HEK293 (cell line): ENCODE results near the gene FICD.

Source experiments
- CTCF ChIP-seq: fragments of 450-650 bp; formaldehyde crosslinking; IDR thresholded peaks from 2 replicates; pipeline ENCODE4 v1.5.1; 2016; ENCODE audit warnings: missing biosample characterization, missing genetic modification characterization
- PATZ1 ChIP-seq: fragments of 450-650 bp; formaldehyde crosslinking; IDR thresholded peaks from 2 replicates; pipeline ENCODE4 v1.5.1; 2016; ENCODE audit warnings: missing biosample characterization, missing genetic modification characterization
- ZNF138 ChIP-seq: fragments of 450-650 bp; formaldehyde crosslinking; IDR thresholded peaks from 2 replicates; pipeline ENCODE4 v1.5.1; 2016; ENCODE audit warnings: missing biosample characterization, missing genetic modification characterization, borderline replicate concordance
- ZNF18 ChIP-seq: fragments of 450-650 bp; formaldehyde crosslinking; IDR thresholded peaks from 2 replicates; pipeline ENCODE4 v1.5.1; 2016; ENCODE audit warnings: missing biosample characterization, missing genetic modification characterization
- ZNF629 ChIP-seq: fragments of 450-650 bp; formaldehyde crosslinking; IDR thresholded peaks from 2 replicates; pipeline ENCODE4 v1.5.1; 2017; ENCODE audit warnings: missing biosample characterization, missing genetic modification characterization
- ZSCAN5A ChIP-seq: fragments of 450-650 bp; formaldehyde crosslinking; IDR thresholded peaks from 2 replicates; pipeline ENCODE4 v1.5.1; 2016; ENCODE audit warnings: missing biosample characterization, missing genetic modification characterization
- TF ChIP-seq, protein P1 (sequence below): fragments of 450-650 bp; formaldehyde crosslinking; IDR thresholded peaks from 2 replicates; pipeline ENCODE4 v1.5.1; 2016; ENCODE audit warnings: missing biosample characterization, missing genetic modification characterization

- TF ChIP-seq PATZ1 (tag by site-specific recombination) (no peak), CTCF (no peak), ZNF138 (tag by site-specific recombination) (no peak), ZNF629 (no peak), ZNF18 (no peak), ZSCAN5A (tag by site-specific recombination) (no peak)
- TF ChIP-seq, protein P1, sequence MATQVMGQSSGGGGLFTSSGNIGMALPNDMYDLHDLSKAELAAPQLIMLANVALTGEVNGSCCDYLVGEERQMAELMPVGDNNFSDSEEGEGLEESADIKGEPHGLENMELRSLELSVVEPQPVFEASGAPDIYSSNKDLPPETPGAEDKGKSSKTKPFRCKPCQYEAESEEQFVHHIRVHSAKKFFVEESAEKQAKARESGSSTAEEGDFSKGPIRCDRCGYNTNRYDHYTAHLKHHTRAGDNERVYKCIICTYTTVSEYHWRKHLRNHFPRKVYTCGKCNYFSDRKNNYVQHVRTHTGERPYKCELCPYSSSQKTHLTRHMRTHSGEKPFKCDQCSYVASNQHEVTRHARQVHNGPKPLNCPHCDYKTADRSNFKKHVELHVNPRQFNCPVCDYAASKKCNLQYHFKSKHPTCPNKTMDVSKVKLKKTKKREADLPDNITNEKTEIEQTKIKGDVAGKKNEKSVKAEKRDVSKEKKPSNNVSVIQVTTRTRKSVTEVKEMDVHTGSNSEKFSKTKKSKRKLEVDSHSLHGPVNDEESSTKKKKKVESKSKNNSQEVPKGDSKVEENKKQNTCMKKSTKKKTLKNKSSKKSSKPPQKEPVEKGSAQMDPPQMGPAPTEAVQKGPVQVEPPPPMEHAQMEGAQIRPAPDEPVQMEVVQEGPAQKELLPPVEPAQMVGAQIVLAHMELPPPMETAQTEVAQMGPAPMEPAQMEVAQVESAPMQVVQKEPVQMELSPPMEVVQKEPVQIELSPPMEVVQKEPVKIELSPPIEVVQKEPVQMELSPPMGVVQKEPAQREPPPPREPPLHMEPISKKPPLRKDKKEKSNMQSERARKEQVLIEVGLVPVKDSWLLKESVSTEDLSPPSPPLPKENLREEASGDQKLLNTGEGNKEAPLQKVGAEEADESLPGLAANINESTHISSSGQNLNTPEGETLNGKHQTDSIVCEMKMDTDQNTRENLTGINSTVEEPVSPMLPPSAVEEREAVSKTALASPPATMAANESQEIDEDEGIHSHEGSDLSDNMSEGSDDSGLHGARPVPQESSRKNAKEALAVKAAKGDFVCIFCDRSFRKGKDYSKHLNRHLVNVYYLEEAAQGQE = no peak
Measured at GRCh38 chr12:108526482-108527165, 11.5 kb downstream of the FICD start.
